ENCODE results near the gene MREG. TPM values are rescaled to one million over a fixed set of nuclear protein-coding genes. Genes with fewer than 3 reads are reported as not detected.

MREG gene
- total and polyA plus RNA-seq, 9 of the 15 experiments (the other 6 are each of a cell fraction or from before 2014, with no cell fraction given), result 0.77 to 3.8 (median 2.3) TPM

DNA sequence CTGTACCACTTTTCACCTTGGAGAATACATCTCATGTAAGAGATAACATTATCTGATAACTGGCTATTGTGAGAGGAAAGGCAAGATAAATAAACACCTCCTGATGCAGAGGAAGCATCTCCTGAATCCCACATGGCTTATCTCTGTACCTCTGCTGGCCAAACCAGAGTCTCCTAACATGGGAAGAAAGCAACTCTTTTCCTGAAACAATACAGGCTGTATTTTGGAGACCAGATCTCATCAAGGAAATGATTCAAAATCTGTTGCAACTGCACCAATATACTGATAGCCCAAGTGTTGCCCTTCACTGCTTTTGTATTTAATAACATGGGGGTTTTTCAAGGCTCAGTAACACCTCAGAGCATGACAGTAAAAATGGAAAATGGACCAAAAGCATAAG, 106.9 kb downstream of the MREG start:
- H3K9ac ChIP-seq (ENCODE audit: insufficient read depth in 1 of 2, low read depth in 2 of 2, low read length in 2 of 2), result no peak overlapping the region
- no TSS peak for BruUV-seq (replicated peaks)
- ATAC-seq (no peak), DNase-seq (ENCODE audit: extremely low read depth in 1 of 4, low spot score in 3 of 4) (no peak), FAIRE-seq (no peak)
- no peak overlapping the region for H3K27ac ChIP-seq (ENCODE audit: extremely low read depth, low read depth, low read length)
- no peaks in the 10 kb centered on the region for H3K36me3 ChIP-seq (ENCODE audit: control insufficient read depth, insufficient read depth, low read length)
- H2AFZ ChIP-seq (ENCODE audit: low read depth, low read length), result no peak overlapping the region
- TF ChIP-seq ZC3H4 (CRISPR knock-in tag; IDR thresholded peaks at IDR 0.05; ENCODE audit: borderline replicate concordance), result no peak
- no peak for TF ChIP-seq NCOA6 (IDR thresholded peaks at IDR 0.05)
- TF ChIP-seq TAF1 (IDR thresholded peaks at IDR 0.05; ENCODE audit: control insufficient read depth, extremely low read depth, insufficient read depth, low read length, severe bottlenecking), result no peak
- no peak for TF ChIP-seq LCOR (CRISPR knock-in tag; IDR thresholded peaks at IDR 0.05)
- no peak for TF ChIP-seq RBFOX2 (IDR thresholded peaks at IDR 0.05; ENCODE audit: low read depth, low read length)
- no peak for TF ChIP-seq RBM15 (IDR thresholded peaks at IDR 0.05; ENCODE audit: insufficient read depth, low read length)
- TF ChIP-seq ZNF764 (CRISPR knock-in tag; IDR thresholded peaks at IDR 0.05; ENCODE audit: low read depth), result no peak
- TF ChIP-seq PURB (CRISPR knock-in tag; IDR thresholded peaks at IDR 0.05; ENCODE audit: low read depth), result no peak
- no peak for TF ChIP-seq SIRT6 (IDR thresholded peaks at IDR 0.05; ENCODE audit: low read depth, low read length)
- TF ChIP-seq, protein P1, sequence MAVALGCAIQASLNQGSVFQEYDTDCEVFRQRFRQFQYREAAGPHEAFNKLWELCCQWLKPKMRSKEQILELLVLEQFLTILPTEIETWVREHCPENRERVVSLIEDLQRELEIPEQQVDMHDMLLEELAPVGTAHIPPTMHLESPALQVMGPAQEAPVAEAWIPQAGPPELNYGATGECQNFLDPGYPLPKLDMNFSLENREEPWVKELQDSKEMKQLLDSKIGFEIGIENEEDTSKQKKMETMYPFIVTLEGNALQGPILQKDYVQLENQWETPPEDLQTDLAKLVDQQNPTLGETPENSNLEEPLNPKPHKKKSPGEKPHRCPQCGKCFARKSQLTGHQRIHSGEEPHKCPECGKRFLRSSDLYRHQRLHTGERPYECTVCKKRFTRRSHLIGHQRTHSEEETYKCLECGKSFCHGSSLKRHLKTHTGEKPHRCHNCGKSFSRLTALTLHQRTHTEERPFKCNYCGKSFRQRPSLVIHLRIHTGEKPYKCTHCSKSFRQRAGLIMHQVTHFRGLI (CRISPR knock-in tag; IDR thresholded peaks at IDR 0.05), result no peak
- TF ChIP-seq HMGN3 (IDR thresholded peaks at IDR 0.05; ENCODE audit: borderline replicate concordance, extremely low read depth, insufficient read length, low read depth, low read length), result no peak
- TF ChIP-seq SMARCA5 (IDR thresholded peaks at IDR 0.05), result no peak
- no peaks in the 10 kb centered on the region for H3K79me2 ChIP-seq (ENCODE audit: control insufficient read depth, insufficient read depth, low read length)
- H3K27me3 ChIP-seq (ENCODE audit: control insufficient read depth in 2 of 2, insufficient read depth in 2 of 2, low read length in 2 of 2), result no peaks in the 10 kb centered on the region
- in situ Hi-C loops (cut with MboI), result no loop called here
- no peak overlapping the region for H3K4me2 ChIP-seq (ENCODE audit: insufficient read depth, low read length)
- no peak overlapping the region for H3K4me3 ChIP-seq
- POLR2A ChIA-PET, result no interaction called here
- CTCF ChIA-PET (ENCODE audit: low intra/inter-chr PET ratio), result no interaction called here
- no peaks in the 10 kb centered on the region; a peak in 1 of 5 replicates for H3K4me1 ChIP-seq (replicated peaks in 1 of 2; ENCODE audit: control insufficient read depth in 2 of 2, insufficient read depth in 2 of 2, low read length in 2 of 2)
- no peaks in the 10 kb centered on the region for H3K9me3 ChIP-seq (replicated peaks; ENCODE audit: control insufficient read depth, insufficient read depth, low read depth, low read length)
- no peaks in the 10 kb centered on the region for H4K20me1 ChIP-seq (replicated peaks; ENCODE audit: control insufficient read depth, insufficient read depth, low read length)
- H3K9me1 ChIP-seq (ENCODE audit: control insufficient read depth, insufficient read depth, low read length), result no peaks in the 10 kb centered on the region
- intact Hi-C loops (cut with micrococcal nuclease), result no loop called here

All from K562 (cell line).